RWPE1 (cell line): Measurements from ENCODE around the gene PSMD10.

Experiments
- CTCF ChIA-PET: fragments of 350-600 bp; sonication (Branson Sonifier 250); formaldehyde crosslinking; extraction: SDS; loops from one replicate; lab custom pipeline; 2021; lab: Yijun Ruan, JAX
- POLR2A ChIA-PET: fragments of 400-600 bp; formaldehyde crosslinking; extraction: SDS; loops from one replicate; lab custom pipeline; 2020; ENCODE audit warnings: antibody characterized with exemption; ENCODE audit not compliant: low non-redundant PET; lab: Yijun Ruan, JAX
- DNase-seq: peaks from one replicate; pipeline ENCODE4 v3.0.0; 2012; ENCODE audit warnings: low spot score
- H3K27ac ChIP-seq: fragments of 450-650 bp; 2 replicates; pipeline ENCODE4 v1.5.1; 2017
- TF ChIP-seq, protein P1 (sequence below): fragments of 450-650 bp; conservative IDR thresholded peaks from 2 replicates; pipeline ENCODE4 v1.5.1; 2017; ENCODE audit warnings: low read depth, mild to moderate bottlenecking

PSMD10 gene, protein sequence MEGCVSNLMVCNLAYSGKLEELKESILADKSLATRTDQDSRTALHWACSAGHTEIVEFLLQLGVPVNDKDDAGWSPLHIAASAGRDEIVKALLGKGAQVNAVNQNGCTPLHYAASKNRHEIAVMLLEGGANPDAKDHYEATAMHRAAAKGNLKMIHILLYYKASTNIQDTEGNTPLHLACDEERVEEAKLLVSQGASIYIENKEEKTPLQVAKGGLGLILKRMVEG

DNA sequence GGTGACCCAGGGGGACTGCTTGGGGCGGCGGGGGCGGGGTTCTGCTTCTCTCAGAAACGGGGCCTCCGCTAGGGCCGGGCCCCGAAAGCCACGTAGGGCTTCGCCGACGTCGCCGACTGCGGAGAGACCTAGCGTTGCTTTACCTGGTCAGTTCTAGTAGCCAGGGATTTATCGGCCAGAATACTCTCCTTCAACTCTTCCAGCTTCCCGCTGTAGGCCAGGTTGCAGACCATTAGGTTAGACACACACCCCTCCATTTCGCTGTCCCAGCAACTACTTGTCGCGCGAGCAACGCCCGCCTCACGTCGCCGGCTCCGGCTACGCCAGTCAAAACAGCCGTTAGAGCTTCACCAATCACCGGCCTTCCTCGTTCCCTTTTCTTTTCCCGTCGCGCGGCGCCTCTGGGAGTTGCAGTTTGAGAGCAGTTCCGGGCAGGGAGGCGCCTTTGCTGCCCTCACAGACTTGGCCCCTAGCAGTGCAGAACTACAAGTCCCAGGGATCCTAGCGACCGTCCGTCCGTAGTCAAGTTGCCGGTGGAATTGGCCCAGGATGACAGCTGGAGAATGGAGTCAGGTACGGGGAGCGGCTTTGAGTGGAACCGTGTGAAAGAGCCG, at the start of gene PSMD10, which contains the start of gene ATG4A:
Gene PSMD10, minus strand, starts transcription at position 279 of the 614 bp plus-strand sequence. Its CDS starts 22 bp downstream, at position 257.
Gene ATG4A, plus strand, starts transcription at position 515 of the 614 bp plus-strand sequence. Its CDS starts 49 bp downstream, at position 564.
- TF ChIP-seq, protein P1, sequence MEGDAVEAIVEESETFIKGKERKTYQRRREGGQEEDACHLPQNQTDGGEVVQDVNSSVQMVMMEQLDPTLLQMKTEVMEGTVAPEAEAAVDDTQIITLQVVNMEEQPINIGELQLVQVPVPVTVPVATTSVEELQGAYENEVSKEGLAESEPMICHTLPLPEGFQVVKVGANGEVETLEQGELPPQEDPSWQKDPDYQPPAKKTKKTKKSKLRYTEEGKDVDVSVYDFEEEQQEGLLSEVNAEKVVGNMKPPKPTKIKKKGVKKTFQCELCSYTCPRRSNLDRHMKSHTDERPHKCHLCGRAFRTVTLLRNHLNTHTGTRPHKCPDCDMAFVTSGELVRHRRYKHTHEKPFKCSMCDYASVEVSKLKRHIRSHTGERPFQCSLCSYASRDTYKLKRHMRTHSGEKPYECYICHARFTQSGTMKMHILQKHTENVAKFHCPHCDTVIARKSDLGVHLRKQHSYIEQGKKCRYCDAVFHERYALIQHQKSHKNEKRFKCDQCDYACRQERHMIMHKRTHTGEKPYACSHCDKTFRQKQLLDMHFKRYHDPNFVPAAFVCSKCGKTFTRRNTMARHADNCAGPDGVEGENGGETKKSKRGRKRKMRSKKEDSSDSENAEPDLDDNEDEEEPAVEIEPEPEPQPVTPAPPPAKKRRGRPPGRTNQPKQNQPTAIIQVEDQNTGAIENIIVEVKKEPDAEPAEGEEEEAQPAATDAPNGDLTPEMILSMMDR: no peak
- ChIA-PET POLR2A (no interaction called here), CTCF (interaction anchor here (0.6 to 0.7 kb wide), 4 partner anchors 19 to 1298 kb away, joined by 3 read pairs; partner anchors contain the start of gene NCBP2L)
- DNase-seq: peak; percentile 80
- H3K27ac ChIP-seq: peak within 1 kb of the TSS; percentile 85

DNA sequence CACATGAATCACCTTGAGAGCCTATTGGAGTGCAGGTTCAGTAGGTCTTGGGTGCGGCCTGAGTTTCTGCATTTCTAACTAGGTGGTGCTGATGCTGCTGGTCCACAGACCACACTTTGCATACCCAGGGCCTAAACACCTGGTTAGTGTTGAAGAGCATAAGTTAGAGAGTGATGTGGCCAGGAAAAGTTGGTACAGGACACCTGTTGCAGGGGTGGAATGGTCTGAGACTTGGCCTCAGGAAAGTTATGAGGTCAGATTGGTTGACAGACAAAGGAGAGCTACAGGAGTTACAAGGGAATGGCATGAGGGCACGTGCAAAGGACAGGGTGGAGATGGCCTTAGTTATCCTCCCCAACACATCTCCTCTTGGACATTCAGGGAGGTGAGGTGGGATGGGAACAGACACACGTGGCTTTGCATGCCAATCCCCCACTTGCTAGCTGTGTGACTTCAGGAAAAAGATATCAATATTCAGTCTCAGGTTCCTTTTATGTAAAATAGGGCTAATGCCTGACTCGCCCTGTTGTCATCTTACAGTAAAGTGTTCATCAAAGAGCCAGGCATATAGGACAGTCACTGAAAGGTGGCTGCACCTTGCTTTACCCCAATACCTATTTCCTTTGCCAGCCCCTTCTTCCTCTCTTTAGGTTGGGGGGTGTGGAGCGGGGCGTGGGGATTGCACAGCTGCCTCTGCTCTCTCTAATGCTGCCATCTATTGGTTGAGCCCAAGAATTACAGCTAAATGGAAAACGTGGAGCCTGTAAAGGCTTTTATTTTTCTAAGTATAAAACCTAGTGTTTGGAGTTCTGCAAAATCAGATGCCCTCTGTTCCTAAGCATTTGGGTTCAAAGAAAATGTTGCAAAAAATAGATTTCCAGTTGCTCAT, 47.7 kb upstream of the PSMD10 start:
- CTCF ChIA-PET: interaction anchor here (0.6 to 1.1 kb wide), 2 partner anchors 16 to 22 kb away, joined by 4 to 5 read pairs; no protein-coding TSS in a partner anchor
- DNase-seq: no peak
- no peak overlapping the region for H3K27ac ChIP-seq
- TF ChIP-seq, protein P1: peak; percentile 29
- POLR2A ChIA-PET: no interaction called here

DNA sequence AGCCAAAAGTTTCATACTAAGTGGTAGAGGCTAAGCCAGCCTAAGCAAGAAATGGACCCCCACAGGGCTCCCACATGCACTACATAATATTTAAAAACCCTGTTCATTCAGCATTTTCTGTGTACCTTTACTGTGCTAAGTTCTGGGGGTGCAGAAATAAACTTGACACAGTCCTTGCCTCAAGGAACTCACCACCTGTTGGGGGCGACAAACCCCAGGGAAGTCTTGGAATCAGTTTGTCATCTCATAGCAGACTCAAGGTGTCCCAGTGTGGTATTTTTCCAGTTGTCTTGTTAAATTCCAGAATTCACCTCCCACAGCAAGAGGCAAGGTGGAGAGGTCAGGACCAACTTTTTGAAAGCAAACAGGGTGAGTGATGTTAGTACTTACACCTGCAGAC, 43.4 kb upstream of the PSMD10 start:
- H3K27ac ChIP-seq: no peak overlapping the region
- ChIA-PET CTCF (no interaction called here), POLR2A (no interaction called here)
- TF ChIP-seq, protein P1: no peak
- DNase-seq: no peak

DNA sequence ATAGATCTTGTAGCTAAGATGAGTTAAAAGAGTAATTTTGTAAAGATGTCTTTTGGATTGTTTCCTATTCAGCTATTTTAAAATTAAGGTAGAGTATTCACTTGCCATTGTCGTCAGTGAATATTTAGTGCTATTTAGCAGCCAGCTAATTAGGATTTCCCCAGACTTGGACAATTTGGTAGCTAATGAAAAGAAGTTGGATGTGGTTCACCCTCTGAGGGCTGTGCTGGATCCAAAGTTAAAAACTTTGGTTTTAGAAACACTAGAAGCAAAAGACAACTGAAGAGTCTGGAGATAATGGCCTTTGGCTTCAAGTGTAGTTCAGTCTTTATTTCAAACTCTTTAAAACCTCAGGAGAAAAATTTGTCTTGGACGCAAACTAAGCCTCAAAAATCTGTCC, 41.5 kb upstream of the PSMD10 start:
- DNase-seq: no peak
- TF ChIP-seq, protein P1: no peak
- POLR2A ChIA-PET: no interaction called here
- CTCF ChIA-PET: interaction anchor here (0.7 kb wide), 1 partner anchor 455 kb away, joined by 4 read pairs; no protein-coding TSS in a partner anchor
- no peak overlapping the region for H3K27ac ChIP-seq

DNA sequence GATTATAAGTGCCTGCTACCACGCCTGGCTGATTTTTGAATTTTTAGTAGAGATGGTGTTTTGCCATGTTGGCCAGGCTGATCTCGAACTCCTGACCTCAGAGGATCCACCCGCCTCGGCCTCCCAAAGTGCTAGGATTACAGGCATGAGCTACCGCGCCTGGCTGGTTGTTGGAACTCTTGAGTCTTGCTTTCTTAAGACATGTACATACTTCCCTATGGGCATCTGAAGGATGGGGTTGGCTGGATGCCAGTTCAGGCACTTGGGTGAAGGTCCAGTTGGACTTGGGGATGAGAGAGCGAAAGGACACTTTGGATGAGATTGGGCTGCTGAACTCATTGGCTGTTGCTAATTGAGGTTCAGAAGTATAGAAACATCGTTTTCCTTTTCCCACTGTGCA, 40.7 kb upstream of the PSMD10 start:
- ChIA-PET POLR2A (no interaction called here), CTCF (no interaction called here)
- H3K27ac ChIP-seq: no peak overlapping the region
- DNase-seq: no peak
- TF ChIP-seq, protein P1: no peak

DNA sequence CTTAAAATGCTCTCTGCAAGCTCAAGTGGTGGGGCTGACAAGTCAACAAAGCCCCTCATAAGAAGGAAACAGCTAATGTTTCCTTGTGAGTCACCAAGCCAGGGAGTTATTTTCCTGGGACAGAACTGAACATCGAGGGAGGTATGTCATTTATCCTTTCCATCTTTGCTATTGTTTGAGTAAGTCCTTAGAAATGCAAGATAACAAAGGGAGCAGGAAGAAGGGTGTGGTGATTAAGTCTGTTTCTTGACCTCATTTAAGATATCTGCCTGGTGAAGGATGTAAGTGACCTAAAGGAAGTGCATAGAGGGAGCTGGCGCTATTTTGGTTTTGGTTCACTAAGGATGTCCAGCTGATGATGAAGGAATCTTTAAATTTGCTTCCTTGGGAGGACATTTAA, 40.1 kb upstream of the PSMD10 start:
- TF ChIP-seq, protein P1: no peak
- CTCF ChIA-PET: no interaction called here
- POLR2A ChIA-PET: no interaction called here
- peak; percentile 16 for DNase-seq
- H3K27ac ChIP-seq: no peak overlapping the region
